GM18520 (cell line): ENCODE data around the gene CAP2.

Experiments
- ATAC-seq: cut with Tn5 transposase; IDR thresholded peaks from one replicate; pipeline ENCODE4 v1.9.1; 2021; ENCODE audit not compliant: unreplicated experiment

CAP2 gene

DNA sequence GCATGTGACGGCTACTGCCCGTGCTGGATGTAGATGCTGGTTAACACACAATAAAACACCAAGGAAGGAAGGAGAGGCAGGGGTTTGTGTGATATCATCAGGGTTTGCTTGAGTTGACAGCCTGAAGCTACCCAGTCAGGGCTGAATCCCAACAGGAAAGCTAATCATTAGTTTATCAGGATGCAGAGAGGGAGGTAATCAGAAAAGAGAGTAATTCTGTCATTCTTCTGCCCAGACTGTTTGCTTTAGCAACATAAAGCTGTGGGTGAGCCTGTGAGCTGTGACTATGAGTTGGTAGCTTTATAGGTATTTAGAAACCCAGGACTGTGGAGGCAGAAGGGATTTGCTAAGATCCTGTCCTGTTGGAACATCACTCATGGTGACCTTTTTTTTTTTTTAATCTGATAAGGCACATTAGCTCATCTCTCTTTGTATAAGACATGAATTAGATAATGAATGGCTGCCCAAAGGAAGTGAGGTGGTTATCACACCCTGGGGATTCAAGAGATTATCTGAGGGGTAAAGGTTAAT, 79.3 kb downstream of the CAP2 start:
- no peak for ATAC-seq

DNA sequence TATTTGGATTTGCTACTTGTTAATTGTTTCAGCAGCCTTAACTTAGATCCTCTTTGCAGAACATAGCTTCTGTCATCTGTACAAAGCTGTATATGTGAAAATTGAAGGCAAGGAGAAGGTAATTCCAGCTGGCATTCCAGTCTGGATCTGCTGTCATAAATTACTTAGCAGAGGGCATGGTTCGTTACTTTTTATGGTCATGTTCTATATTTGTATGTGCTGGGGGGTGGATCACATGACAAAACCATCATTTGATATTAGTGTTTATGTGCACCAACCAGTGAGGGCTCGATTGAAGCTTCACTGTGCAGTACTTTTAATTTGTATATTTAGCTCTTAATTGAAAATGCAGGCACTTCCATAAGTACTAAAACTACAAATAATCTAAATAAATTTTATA, 80.2 kb downstream of the CAP2 start:
- ATAC-seq: no peak

DNA sequence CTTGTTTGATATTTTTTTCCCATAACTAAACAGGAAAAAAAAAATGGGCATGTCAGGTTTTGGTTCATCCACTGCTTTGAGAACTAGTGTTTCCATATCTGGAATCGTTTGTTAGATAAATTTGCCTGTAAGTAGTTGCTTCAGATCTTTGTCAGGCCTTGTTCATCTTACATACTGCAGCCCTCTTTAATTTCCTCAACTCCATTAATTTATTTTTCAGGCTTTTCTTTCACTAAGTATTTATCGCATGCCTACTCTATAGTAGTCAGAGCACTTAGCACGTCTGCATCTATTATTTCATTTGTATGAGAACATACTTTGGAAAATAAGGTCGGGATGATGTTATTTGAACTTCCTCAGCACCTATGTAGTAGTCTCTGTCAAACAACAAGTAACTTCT, 80.9 kb downstream of the CAP2 start:
- ATAC-seq: no peak

DNA sequence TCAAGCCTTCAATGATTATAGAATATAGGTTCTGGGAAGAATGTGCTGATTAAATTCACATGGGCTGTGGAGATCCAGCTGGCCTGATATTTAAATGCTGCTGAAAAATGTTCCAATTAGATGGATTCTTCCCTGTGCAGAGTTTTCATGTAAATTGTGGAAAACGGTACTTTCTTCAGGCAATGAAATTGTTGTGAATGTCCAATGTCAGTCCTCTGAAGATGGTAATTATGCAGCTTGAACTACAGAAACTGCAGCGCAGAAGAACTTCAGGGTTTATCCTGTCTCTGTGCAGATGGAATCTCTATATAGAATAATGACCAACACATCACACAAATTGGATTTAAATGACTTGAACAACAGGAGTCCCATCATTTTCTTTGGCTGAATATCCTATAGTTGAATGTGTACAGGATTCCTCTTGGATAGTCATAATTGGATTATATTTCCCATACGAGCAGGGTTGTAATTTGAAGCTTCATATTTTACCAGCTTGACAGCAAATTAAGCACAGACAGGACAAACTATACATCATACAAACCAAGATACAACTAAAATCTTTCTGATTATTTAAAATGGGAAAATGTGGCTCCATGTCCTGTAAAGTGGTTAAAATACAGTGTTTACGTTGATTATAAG, 82.3 kb downstream of the CAP2 start:
- no peak for ATAC-seq

DNA sequence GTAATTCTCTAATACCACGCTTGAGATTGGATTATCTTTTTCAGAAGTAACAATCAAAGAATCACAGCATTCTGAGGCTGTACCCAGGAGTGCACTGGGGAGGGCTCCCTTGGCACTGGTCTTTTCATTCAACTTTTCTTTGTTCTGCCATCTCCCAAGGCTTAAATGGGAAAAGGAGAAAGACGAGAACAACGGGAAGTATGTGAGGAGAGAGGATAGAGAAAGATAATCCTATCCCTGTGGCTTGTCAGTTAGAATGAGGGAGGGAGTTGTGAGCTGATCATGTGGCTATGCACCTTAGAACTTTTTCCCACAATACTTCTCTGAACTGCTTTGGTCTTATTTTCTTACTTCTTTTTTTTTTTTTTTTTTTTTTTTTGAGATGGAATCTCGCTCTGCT, 83.1 kb downstream of the CAP2 start:
- ATAC-seq: no peak

DNA sequence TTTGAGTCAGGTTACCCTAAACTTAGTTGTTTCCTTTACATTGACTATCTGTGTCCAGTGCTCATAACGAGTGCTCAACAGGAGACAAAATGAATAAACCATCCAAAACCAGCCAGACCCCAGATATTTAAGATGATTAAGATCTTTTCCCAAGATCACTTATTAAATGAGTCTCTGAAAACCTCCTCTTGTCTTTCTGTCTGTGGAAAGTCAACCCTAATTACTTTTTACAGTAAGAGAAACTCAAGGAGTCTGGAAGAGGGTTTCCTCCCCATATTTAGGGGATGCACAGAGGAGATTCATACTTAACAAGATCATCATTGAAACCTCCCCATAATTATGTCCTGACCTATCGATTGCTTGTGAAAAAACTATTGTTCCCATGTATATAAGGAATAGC, 84.0 kb downstream of the CAP2 start:
- ATAC-seq: no peak

DNA sequence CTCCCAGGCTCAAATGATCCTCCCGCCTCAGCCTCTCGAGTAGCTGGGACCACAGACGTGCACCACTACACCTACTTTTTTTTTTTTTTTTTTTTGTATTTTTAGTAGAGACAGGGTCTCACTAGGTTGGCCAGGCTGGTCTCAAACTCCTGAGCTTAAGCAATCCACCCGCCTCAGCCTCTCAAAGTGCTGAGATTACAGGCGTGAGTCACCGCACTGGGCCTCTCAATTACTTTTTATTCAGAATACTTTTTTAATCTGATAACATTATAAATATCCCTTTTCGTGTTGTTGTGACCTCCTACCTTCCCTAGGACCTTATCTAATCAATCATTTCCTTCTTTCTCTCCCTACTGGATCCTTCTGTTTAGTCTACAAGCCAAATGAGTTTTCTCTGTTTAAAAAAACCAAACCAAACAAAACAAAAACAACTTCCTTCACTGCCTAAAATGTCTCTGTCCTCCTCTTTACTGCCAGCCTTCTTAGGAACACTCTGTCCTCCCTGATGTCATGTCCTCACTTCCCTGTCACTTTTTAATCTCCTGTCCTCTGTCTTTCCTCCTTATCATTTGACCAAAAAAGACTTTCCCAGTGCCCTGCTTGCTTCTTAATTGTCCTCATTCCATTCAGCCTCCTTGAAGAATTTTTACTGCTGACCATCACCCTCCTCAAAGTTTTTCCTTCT, 85.0 kb downstream of the CAP2 start:
- no peak for ATAC-seq

DNA sequence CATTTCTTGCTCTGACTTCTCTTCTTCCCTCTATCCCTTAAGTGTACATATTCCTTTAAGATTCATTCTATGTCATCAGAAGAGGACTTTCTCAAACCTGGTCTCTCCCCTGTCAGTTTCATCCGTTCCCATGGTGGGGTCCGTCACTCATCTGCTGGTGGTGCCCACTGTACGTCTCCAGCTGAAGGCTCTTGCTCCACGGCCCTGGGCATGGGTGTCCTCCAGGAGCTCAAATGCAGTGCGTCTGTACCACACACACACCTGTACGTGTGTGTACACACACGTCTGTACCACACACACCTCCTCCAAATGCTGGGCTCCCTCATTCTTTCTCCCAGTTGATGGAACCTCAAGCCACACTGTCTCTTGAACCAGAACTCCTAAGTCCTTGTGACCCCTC, 85.6 kb downstream of the CAP2 start:
- no peak for ATAC-seq

DNA sequence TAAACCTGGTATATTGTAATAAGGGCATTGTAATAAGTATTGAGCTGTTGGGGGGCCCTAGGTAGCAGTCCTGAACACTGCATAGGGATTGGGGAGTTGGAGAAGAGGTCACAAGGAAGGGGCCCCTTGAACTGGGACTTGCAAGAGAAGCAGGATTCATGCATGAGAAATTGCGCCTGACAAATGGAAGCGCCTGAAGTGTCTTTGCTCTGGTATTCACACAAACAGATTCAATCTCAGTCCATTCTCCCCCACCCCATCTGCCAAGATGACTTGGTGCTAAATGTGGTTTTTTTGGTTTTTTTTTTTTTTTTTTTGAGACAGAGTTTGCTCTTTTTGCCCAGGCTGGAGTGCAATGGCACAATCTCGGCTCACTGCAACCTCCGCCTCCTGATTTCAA, 87.1 kb downstream of the CAP2 start:
- no peak for ATAC-seq

DNA sequence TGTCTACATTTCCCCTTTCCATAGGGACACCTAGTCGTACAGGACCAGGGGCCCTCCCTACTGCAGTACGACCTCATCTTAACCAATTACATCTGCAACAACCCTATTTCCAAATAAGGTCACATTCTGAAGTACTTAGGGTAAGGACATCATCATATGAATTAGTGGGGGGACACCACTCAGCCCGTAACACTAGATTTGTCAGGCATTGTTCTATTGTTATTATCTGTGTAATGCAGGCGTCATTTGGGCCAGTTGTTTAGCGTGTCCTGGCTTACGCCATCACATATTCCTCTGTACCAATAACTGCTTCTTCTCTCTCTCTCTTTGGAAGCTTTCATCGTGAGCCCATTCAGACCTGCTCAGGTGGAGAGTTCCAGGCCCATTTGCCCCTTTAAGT, 89.3 kb downstream of the CAP2 start:
- no peak for ATAC-seq

DNA sequence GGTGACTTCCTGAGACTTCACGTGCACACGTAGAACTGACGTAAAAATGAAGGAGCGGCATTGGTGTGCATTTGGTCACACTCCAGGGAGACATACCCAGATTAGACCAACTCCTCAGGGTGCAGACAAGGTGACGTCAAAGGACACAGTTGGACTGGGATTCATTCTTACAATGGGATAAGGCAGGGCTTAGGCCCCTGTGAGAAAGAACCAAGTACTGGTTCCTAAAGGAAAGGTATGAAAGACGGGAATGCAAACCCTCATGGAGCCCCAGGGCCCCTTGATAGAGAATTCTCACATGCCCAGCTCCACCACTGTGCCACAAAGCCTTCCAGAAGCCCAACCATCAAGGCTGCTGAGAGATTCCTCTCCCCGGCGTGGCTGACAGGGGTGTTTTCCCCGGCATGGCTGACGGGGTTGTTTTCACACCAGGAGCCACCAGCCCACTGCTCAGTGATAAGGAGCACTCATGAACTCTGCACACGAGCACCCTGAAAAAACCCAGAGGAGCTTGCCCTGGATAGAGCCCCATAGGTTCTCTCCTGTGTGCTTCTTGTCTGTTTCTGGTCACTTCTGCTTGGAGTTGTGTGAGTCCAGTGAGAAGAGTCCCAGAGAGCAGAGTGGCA, 90.1 kb downstream of the CAP2 start:
- ATAC-seq: no peak

DNA sequence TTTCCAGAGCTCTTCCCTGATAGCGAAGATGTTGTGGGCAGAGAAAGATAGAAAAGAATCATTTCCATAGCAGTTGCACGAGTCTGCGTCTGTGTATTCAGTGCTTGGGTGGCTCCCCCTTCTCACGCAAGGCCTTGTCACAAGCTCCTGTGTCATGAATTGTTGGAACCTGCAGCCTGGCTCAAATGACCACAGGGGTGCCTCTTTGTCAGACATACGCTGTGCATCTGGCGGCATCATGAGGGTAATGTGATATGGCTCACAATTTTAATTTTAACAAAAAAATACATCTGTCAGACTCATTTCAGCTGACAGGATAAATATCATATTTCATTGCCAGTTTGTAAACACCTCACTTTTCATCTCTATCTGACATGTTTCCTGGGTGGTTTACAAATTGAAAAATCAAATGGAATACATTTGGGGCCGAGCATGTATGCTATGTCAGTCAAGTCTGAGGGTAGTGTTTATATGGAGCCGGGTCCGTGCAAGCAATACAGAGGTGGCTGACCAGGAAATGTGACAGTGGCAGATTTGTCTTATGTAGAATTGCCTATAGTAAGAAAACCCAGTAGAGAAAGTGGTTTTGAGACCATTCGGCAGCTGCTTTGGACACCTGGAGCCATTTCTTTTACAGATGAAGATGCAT, 90.9 kb downstream of the CAP2 start:
- no peak for ATAC-seq

DNA sequence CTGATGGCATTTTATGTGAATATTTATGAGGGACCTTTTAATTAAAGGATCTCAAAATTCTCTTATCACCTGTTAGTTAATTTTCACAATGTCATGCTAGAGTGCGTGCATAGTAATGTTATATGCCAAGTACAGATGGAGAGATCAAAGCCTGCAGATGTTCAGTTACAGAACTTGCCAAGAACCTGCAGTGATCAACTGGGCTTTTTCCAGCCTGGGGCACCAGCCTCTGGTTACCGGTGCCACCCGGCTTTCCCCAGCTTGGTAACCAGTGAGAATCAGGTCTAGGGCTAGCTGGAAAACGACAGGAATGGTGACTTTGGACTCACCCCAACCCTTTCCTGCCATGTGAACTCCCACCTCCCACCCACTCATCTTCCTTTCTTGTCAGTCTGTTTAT, 91.8 kb downstream of the CAP2 start:
- no peak for ATAC-seq

DNA sequence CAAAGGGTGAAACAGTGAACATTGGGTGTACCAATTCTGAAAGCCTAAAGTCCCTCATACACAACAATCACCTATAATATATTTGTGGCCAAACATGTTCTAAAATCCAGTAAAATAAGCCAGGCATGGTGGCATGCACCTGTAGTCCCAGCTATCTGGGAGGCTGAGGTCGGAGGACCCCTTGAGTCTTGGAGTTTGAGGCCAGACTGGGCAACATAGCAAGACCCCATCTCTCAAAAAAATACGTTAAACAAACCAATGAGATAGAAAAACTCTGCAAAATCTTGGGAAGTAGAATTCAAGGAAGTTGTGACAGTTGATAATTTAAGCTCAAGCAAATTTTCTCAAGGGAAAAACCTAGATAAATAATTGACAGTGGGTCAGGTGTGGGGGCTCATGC, 92.6 kb downstream of the CAP2 start:
- ATAC-seq: no peak

DNA sequence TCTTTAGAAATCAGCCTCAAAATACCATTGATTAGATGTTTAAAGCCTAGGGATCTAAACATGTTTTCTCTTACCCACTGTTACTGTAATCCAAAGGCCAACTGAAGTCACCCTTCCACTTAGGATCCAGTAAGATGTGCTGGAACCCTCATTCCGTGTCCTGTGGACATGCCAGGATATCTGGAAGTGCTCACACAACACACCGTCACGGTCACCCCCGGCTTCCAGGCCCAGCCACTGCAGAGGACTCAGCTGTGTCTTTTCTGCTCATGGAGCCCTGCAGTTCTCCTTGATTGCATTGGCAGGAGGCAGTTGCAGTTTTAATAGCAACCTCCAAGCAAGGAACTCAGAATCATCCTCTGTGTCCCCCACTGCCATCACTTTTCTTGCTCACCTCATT, 93.3 kb downstream of the CAP2 start:
- ATAC-seq: no peak

DNA sequence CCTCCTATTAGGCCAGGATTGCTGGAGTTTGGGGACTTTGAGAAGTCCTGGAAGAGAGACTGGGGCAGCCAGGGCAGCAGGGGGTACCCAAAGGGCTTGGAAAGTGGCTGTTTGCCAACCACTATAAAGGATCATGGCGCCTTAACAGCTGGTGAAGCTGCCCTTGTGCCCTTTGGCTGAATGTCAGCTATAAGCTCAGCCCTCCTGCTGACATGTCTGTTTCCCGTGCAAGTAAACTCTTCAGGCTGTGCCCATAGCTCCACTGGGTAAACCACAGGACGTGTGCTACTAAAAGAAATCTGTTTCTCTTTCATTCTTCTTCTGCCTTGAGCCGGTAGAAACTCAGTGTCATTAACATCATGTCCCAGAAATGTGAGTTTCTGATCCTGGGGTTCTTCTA, 97.3 kb downstream of the CAP2 start:
- no peak for ATAC-seq

DNA sequence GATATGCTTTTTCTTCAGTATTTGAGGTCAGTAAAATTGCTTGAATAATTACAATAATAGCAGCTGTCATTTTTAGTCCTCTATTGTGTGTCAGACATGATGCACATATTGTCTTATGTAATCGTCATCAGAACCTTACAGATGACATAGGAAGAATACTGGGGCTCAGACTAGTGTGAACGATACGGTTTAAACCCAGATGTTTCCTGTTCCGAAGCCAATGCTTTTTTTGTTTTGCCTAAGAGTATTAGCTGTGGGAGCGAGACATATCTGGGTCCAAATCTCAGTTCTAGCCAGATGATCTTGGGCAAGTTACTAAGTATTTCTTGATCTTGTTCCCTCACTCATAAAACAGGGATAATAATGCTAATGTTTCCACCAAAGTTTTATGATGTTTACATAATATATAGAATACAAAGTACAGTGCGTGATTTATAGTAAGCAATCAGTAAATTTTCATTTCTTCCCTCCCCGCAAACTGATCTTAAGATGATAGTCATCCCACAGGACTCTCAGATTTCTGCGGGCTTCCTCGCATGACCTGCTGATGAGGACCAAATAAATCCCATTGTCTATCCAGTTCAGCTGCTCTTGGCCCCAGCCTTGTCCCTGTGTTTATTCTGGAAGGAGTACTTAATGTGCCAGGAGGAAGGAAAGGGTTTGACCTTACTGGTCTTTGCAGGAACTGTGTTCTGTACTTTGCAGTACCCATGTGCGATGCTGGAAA, 98.2 kb downstream of the CAP2 start:
- ATAC-seq: no peak

DNA sequence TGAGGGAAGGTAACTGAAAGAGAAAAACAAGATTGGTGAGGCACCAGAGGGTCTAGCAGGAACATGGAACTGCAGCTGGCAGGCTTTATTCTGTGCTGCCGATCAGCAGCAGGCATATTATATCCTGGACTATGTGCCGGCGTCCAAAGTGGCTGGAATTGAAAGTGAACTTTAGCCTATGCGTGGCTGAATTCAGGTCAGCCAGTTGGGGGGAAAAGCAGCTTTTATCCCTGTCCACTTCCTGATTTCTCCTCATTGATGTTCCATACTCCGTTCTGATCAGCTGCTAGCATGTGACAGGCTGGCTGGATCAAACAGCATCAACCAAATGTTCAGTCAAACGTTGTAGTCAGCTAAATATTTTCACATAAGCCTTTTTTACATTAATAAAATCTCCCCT, 99.0 kb downstream of the CAP2 start:
- no peak for ATAC-seq

DNA sequence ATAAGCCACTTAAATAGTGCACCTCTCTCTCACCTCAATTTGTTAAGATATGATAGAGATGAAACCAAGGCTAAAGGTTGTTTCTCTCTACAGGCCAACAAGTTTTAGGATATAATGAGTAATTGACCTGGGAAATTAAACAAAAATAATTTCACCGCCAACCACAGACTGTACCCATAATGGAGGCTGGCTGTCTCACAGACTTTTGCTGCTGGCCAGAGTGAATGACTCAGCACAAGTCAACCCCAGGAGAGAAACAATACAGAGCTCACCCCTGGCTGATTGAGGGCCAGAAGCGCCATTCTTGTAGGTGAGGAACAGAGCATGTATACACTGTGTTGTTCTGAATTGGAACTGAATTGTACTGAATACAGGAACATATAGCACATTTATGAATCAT, 99.9 kb downstream of the CAP2 start:
- no peak for ATAC-seq

DNA sequence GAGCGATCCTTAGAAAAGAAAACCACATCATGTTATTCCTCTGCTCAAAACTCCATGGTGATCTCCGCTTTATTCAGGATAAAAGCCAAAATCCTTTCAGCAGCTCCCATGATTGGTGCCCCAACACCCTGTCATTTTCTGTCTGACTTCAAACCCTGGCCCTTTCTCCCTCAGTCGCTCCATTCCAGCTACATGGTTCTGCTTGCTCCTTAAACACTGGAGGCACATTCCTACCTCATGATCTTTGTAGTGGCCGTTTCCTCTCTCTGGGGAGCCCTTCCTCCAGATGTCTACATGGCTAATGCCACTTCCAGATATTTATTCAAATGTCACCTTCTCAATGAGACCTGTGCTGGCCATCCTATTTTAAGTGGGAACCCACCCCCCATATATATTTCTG, 100.8 kb downstream of the CAP2 start:
- ATAC-seq: no peak

DNA sequence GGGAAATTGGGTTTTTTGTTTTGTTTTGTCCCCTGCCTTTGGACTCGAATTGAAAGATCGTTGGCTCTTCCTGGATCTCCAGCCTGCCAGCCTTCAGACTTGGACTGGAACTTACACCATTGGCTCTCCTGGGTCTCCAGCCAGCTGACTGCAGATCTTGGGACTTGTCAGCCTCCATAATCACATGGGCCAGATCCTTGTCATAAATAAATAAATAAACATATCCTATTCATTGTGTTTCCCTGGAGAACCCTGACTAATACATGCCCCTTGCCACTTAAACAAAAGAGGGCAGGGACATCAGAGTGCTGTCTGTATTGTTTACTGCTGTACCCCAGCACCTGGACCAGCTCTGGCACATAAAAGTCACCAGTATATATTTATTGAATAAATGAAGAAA, 101.5 kb downstream of the CAP2 start:
- no peak for ATAC-seq
